IPS-18c (cell line): ENCODE data around the gene TMEM59.
"Not testable (repeated sequence)": the region's sequence is repeated elsewhere in the genome, so short reads cannot be mapped to it uniquely, and the experiment has no call there.

Source experiments
- H3K4me3 ChIP-seq: 2 replicates; pipeline ENCODE4 v1.7.0; 2013; ENCODE audit warnings: low read depth, mild to moderate bottlenecking, low read length, moderate library complexity; ENCODE audit not compliant: insufficient read depth
- H3K9me3 ChIP-seq: one replicate; pipeline ENCODE4 v1.6.1; 2013; ENCODE audit warnings: mild to moderate bottlenecking, low read length, moderate library complexity; ENCODE audit not compliant: control insufficient read depth, insufficient read depth

TMEM59 gene

GRCh38 chr1:54003249-54003646 is 49.8 kb downstream of the TMEM59 start:
- peaks cover 2% of the 10 kb centered on the region for H3K9me3 ChIP-seq
- H3K4me3 ChIP-seq = no peak overlapping the region

- H3K4me3 ChIP-seq = no peak overlapping the region
- peaks cover 2% of the 10 kb centered on the region for H3K9me3 ChIP-seq
These were observed 50.3 kb downstream of the TMEM59 start for GRCh38 chr1:54002544-54003248.

GRCh38 chr1:54001591-54001990 is 51.4 kb downstream of the TMEM59 start:
- Histone ChIP-seq H3K4me3 (no peak overlapping the region), H3K9me3 (peaks cover 2% of the 10 kb centered on the region)

DNA sequence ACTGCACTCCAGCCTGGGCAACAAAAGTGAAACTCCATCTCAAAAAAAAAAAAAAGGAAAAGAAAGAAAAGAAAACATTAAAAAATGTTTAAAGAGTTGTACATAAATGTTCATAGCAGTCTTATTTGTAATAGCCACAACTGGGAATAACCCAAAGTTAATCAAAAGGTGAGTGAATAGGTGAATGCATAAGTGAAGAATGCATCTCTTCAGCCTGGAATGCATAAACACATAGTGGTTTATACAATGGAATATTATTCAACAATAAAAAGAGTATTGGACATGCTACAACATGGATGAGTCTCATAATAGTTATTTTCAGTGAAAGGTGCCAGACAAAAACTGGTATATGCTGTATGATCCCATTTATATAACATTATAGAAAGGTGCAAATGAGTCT is 53.1 kb downstream of the TMEM59 start:
- H3K4me3 ChIP-seq = no peak overlapping the region
- peaks cover 2% of the 10 kb centered on the region for H3K9me3 ChIP-seq

- Histone ChIP-seq H3K4me3 (no peak overlapping the region), H3K9me3 (peaks cover 2% of the 10 kb centered on the region)
These were observed 54.8 kb downstream of the TMEM59 start for GRCh38 chr1:53998223-53998622.

- H3K9me3 ChIP-seq = peaks cover 2% of the 10 kb centered on the region
- no peak overlapping the region for H3K4me3 ChIP-seq
These were observed 57.3 kb downstream of the TMEM59 start for GRCh38 chr1:53995683-53996082.

DNA sequence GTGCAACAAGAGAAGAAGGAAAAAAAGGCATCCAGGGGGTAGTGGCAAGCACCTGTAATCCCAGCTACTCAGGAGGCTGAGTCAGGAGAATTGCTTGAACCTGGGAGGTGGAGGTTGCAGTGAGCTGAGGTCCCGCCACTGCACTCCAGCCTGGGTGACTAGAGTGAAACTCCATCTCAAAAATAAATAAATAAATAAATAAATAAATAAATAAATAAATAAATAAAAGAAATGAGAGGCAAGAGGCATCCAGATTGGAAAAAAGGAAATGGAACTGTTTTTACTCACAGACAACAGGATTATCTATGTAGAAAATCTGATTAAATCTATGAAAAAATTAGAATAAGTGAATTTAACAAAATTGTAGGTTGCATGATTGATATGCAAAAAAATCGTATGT is 58.5 kb downstream of the TMEM59 start:
- not testable (repeated sequence) for H3K9me3 ChIP-seq

GRCh38 chr1:53992085-53992874 is 60.7 kb downstream of the TMEM59 start:
- no peak overlapping the region for H3K4me3 ChIP-seq

More for the DNA sequence above, 58.5 kb downstream of the TMEM59 start:
- not testable (repeated sequence) for H3K4me3 ChIP-seq

GRCh38 chr1:53987880-53988279 is 65.1 kb downstream of the TMEM59 start:
- Histone ChIP-seq H3K9me3 (peaks cover 2% of the 10 kb centered on the region), H3K4me3 (no peak overlapping the region)

More at GRCh38 chr1:53992085-53992874, 60.7 kb downstream of the TMEM59 start:
- peaks cover 2% of the 10 kb centered on the region for H3K9me3 ChIP-seq

DNA sequence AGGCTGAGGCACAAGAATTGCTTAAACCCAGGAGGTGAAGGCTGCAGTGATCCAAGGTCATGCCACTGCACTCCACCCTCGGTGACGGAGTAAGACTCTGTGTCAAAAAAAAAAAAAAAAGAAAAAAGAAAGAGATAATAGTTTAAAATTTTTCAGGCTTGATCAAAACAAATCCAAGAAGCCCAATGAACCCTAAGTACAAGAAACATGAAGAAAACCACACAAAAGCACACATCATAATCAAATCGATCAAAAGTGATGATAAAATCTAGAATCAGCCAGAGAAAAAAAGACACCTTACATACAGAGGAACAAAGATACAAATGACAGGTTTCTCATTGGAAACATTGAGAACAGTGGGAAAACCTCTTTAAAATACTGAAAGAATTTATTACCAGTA is 66.5 kb downstream of the TMEM59 start:
- Histone ChIP-seq H3K4me3 (no peak overlapping the region), H3K9me3 (no peaks in the 10 kb centered on the region)

DNA sequence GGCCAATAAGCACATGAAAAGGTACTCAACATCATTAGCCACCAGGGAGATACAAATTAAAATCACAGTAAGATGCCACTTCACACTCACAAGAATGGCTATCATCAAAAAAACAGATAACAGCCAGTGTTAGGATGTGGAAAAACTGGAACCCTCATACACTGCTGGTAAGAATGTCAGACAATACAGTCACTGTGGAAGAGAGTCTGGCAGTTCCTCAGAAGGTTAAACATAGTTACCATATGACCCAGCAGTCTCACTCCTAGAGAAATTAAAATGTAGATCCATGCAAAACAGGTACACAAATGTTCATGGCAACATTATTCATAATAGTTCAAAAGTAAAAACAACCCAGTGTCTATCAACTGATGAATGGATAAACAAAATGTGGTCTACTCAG is 68.3 kb downstream of the TMEM59 start:
- Histone ChIP-seq H3K9me3 (no peaks in the 10 kb centered on the region), H3K4me3 (no peak overlapping the region)

GRCh38 chr1:53982763-53983104 is 70.3 kb downstream of the TMEM59 start:
- H3K9me3 ChIP-seq = no peaks in the 10 kb centered on the region
- no peak overlapping the region for H3K4me3 ChIP-seq

DNA sequence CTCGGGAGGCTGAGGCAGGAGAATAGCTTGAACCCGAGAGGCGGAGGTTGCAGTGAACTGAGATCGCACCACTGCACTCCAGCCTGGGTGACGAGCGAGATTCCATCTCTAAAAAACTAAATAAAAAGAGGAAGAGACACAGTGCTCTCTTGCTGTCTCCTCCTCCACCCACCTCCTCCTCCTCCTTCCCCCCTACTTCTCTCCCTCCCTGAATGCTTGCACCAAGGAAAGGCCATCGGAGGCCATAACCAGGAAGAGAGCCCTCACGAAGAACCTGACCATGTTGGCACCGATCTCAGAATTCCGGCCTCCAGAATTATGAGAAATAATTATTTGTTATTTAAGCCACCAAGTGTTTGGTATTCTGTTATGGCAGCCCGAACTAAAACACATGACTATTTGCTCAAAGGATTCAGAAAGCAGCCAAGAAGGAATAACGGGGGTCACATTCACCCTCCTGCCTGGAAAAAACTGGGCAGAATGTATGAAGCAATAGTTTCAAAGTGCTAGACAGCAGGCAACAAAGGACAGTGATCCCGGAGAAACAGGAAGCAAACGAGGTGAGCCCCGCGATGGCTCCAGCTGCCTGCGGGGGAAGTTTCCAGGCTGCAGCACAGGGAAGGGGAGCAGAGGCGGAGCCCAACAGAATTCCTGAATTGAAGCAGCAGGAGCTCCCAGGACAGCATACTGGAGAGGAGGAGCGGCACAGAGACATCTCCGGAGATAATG is 70.8 kb downstream of the TMEM59 start:
- Histone ChIP-seq H3K9me3 (no peaks in the 10 kb centered on the region), H3K4me3 (no peak overlapping the region)

- Histone ChIP-seq H3K4me3 (no peak overlapping the region), H3K9me3 (no peaks in the 10 kb centered on the region)
These were observed 71.8 kb downstream of the TMEM59 start for GRCh38 chr1:53981220-53981619.

DNA sequence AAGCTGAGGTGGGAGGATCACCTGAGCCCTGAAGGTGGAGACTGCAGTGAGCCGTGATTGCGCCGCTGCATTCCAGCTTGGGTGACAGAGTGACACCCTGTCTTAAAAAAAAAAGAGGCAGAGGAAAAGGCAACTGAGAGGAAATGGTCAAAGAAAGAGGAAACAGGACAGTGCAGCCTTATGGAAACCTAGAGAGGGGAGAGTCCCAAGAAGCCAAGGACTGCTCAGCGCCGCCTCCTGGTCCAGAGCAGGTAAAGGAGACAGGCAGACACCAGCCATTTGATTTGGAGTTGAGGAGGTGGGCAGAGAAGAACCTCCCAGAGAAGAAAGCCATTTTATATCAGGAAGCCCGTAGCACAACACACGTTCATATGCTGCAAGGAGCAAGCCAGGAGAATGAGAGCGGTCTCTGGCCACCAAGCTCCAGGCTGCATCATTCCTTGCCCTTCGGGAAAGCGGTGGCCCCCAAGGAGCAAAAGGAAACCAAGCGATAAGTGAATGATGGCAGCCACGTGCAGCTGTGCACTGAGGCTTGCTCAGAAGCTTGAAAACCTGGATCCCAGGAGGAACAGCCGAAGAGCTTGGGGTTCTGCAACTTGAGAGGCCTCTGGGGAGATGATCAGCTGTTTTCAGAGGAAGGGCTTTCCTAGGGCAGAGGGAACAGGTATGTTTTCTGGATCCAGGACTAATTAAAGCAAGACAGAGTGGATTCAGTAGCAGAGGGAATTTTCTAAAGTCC is 73.1 kb downstream of the TMEM59 start:
- Histone ChIP-seq H3K4me3 (no peak overlapping the region), H3K9me3 (no peaks in the 10 kb centered on the region)
